ENCODE data around the gene ZC3H12D.

The ZC3H12D gene

GRCh38 chr6:149483849-149484655, 762 bp downstream of the ZC3H12D start:
- H2AFZ ChIP-seq (ENCODE audit: low read length, unreplicated experiment) = no peak overlapping the region
- H3K79me2 ChIP-seq (ENCODE audit: control insufficient read depth, insufficient read depth, low read length, unreplicated experiment) = no peaks in the 10 kb centered on the region
- no peak overlapping the region for H3K4me3 ChIP-seq (ENCODE audit: low read depth, low read length)
- no peaks in the 10 kb centered on the region for H3K36me3 ChIP-seq (ENCODE audit: insufficient read depth, low read length)
- H3K4me1 ChIP-seq (ENCODE audit: control insufficient read depth, insufficient read depth, low read length, unreplicated experiment) = peaks cover 11% of the 10 kb centered on the region
- H3K27me3 ChIP-seq (ENCODE audit: insufficient read depth, low read length) = no peaks in the 10 kb centered on the region
- no peak overlapping the region for H3K27ac ChIP-seq (ENCODE audit: low read depth, low read length)

GRCh38 chr6:149483334-149483725, 1.5 kb downstream of the ZC3H12D start:
- Histone ChIP-seq H3K4me3 (ENCODE audit: low read depth, low read length) (no peak overlapping the region), H3K79me2 (ENCODE audit: control insufficient read depth, insufficient read depth, low read length, unreplicated experiment) (no peaks in the 10 kb centered on the region), H2AFZ (ENCODE audit: low read length, unreplicated experiment) (no peak overlapping the region), H3K4me1 (ENCODE audit: control insufficient read depth, insufficient read depth, low read length, unreplicated experiment) (peaks cover 11% of the 10 kb centered on the region), H3K27me3 (ENCODE audit: insufficient read depth, low read length) (no peaks in the 10 kb centered on the region), H3K27ac (ENCODE audit: low read depth, low read length) (no peak overlapping the region), H3K36me3 (ENCODE audit: insufficient read depth, low read length) (no peaks in the 10 kb centered on the region)

- Histone ChIP-seq H3K27ac (ENCODE audit: low read depth, low read length) (no peak overlapping the region), H3K36me3 (ENCODE audit: insufficient read depth, low read length) (no peaks in the 10 kb centered on the region), H3K79me2 (ENCODE audit: control insufficient read depth, insufficient read depth, low read length, unreplicated experiment) (no peaks in the 10 kb centered on the region), H3K27me3 (ENCODE audit: insufficient read depth, low read length) (no peaks in the 10 kb centered on the region), H2AFZ (ENCODE audit: low read length, unreplicated experiment) (no peak overlapping the region), H3K4me1 (ENCODE audit: control insufficient read depth, insufficient read depth, low read length, unreplicated experiment) (peaks cover 11% of the 10 kb centered on the region), H3K4me3 (ENCODE audit: low read depth, low read length) (peak overlapping the region; percentile 21; the same call in 1 of the 2 replicates)
Measured at GRCh38 chr6:149482545-149483333, 2.1 kb downstream of the ZC3H12D start.

GRCh38 chr6:149480502-149481280, 4.1 kb downstream of the ZC3H12D start:
- no peaks in the 10 kb centered on the region for H3K27me3 ChIP-seq (ENCODE audit: insufficient read depth, low read length)
- no peak overlapping the region for H3K4me3 ChIP-seq (ENCODE audit: low read depth, low read length)
- no peaks in the 10 kb centered on the region for H3K79me2 ChIP-seq (ENCODE audit: control insufficient read depth, insufficient read depth, low read length, unreplicated experiment)
- H3K27ac ChIP-seq (ENCODE audit: low read depth, low read length) = no peak overlapping the region
- H3K4me1 ChIP-seq (ENCODE audit: control insufficient read depth, insufficient read depth, low read length, unreplicated experiment) = peaks cover 11% of the 10 kb centered on the region
- no peaks in the 10 kb centered on the region for H3K36me3 ChIP-seq (ENCODE audit: insufficient read depth, low read length)
- H2AFZ ChIP-seq (ENCODE audit: low read length, unreplicated experiment) = no peak overlapping the region

- Histone ChIP-seq H2AFZ (ENCODE audit: low read length, unreplicated experiment) (no peak overlapping the region), H3K4me1 (ENCODE audit: control insufficient read depth, insufficient read depth, low read length, unreplicated experiment) (no peaks in the 10 kb centered on the region), H3K27ac (ENCODE audit: low read depth, low read length) (no peak overlapping the region), H3K4me3 (ENCODE audit: low read depth, low read length) (no peak overlapping the region), H3K36me3 (ENCODE audit: insufficient read depth, low read length) (no peaks in the 10 kb centered on the region), H3K79me2 (ENCODE audit: control insufficient read depth, insufficient read depth, low read length, unreplicated experiment) (no peaks in the 10 kb centered on the region), H3K27me3 (ENCODE audit: insufficient read depth, low read length) (peaks cover 4% of the 10 kb centered on the region; the same call in 1 of the 2 replicates)
Measured at GRCh38 chr6:149478631-149479314, 6.0 kb downstream of the ZC3H12D start.

GRCh38 chr6:149477544-149477943, 7.3 kb downstream of the ZC3H12D start:
- no peak overlapping the region for H3K27ac ChIP-seq (ENCODE audit: low read depth, low read length)
- peaks cover 15% of the 10 kb centered on the region for H3K27me3 ChIP-seq (ENCODE audit: insufficient read depth, low read length)
- H3K36me3 ChIP-seq (ENCODE audit: insufficient read depth, low read length) = no peaks in the 10 kb centered on the region
- no peak overlapping the region for H2AFZ ChIP-seq (ENCODE audit: low read length, unreplicated experiment)
- no peaks in the 10 kb centered on the region for H3K4me1 ChIP-seq (ENCODE audit: control insufficient read depth, insufficient read depth, low read length, unreplicated experiment)
- H3K79me2 ChIP-seq (ENCODE audit: control insufficient read depth, insufficient read depth, low read length, unreplicated experiment) = no peaks in the 10 kb centered on the region
- no peak overlapping the region for H3K4me3 ChIP-seq (ENCODE audit: low read depth, low read length)

- no peaks in the 10 kb centered on the region for H3K79me2 ChIP-seq (ENCODE audit: control insufficient read depth, insufficient read depth, low read length, unreplicated experiment)
- no peak overlapping the region for H2AFZ ChIP-seq (ENCODE audit: low read length, unreplicated experiment)
- peaks cover 19% of the 10 kb centered on the region for H3K27me3 ChIP-seq (ENCODE audit: insufficient read depth, low read length)
- H3K4me1 ChIP-seq (ENCODE audit: control insufficient read depth, insufficient read depth, low read length, unreplicated experiment) = no peaks in the 10 kb centered on the region
- H3K27ac ChIP-seq (ENCODE audit: low read depth, low read length) = no peak overlapping the region
- H3K36me3 ChIP-seq (ENCODE audit: insufficient read depth, low read length) = no peaks in the 10 kb centered on the region
- no peak overlapping the region for H3K4me3 ChIP-seq (ENCODE audit: low read depth, low read length)
Measured at GRCh38 chr6:149476789-149477455, 7.9 kb downstream of the ZC3H12D start.

- Histone ChIP-seq H3K79me2 (ENCODE audit: control insufficient read depth, insufficient read depth, low read length, unreplicated experiment) (no peaks in the 10 kb centered on the region), H3K4me1 (ENCODE audit: control insufficient read depth, insufficient read depth, low read length, unreplicated experiment) (no peaks in the 10 kb centered on the region)
Measured at GRCh38 chr6:149474108-149474935, 10.5 kb downstream of the ZC3H12D start.

More at GRCh38 chr6:149474108-149474935, 10.5 kb downstream of the ZC3H12D start:
- peaks cover 23% of the 10 kb centered on the region for H3K27me3 ChIP-seq (ENCODE audit: insufficient read depth, low read length)
- H3K4me3 ChIP-seq (ENCODE audit: low read depth, low read length) = no peak overlapping the region
- H2AFZ ChIP-seq (ENCODE audit: low read length, unreplicated experiment) = no peak overlapping the region
- no peaks in the 10 kb centered on the region for H3K36me3 ChIP-seq (ENCODE audit: insufficient read depth, low read length)
- H3K27ac ChIP-seq (ENCODE audit: low read depth, low read length) = no peak overlapping the region

Data from ACC112 (cell line).